GM12878 (cell line): ENCODE data around the gene PITRM1. TPM values are rescaled to one million over a fixed set of nuclear protein-coding genes. Genes with fewer than 3 reads are reported as not detected.

Experiments
- ATAC-seq: fragments of 200-7000 bp; cut with Tn5 transposase; 3 replicates; pipeline ENCODE4 v1.9.1; 2020; ENCODE audit warnings: mild to moderate bottlenecking, moderate library complexity
- BruUV-seq: library from RNA; stranded (reverse); fragments of 400-500 nt; replicated peaks from 2 replicates; lab custom pipeline; 2021; lab: Mats Ljungman, UMichigan
- CTCF ChIA-PET: fragments of 300-600 bp; sonication (Branson Sonifier 250); formaldehyde crosslinking; extraction: SDS; loops from one replicate; lab custom pipeline; 2021; ENCODE audit warnings: inconsistent platforms; lab: Yijun Ruan, JAX
- POLR2A ChIA-PET: fragments of 350-600 bp; formaldehyde crosslinking; extraction: SDS; loops from one replicate; lab custom pipeline; 2021; ENCODE audit warnings: inconsistent platforms; lab: Charles Lee
- RAD21 ChIA-PET: fragments of 300-600 bp; sonication (Branson Sonifier 250); formaldehyde crosslinking; loops from one replicate; lab custom pipeline; 2023; ENCODE audit warnings: antibody characterized with exemption; ENCODE audit not compliant: unreplicated experiment; lab: Charles Lee
- SMC1A ChIA-PET: fragments of 300-600 bp; sonication (Branson Sonifier 250); formaldehyde crosslinking; loops from one replicate; lab custom pipeline; 2023; ENCODE audit not compliant: unreplicated experiment, uncharacterized antibody; lab: Charles Lee
- DNase-seq: peaks from one replicate; pipeline ENCODE4 v3.0.0-alpha.2; 2011; ENCODE audit warnings: low read depth, low spot score
- FAIRE-seq: peaks from 3 replicates; lab custom pipeline; 2011; peaks lifted over from hg19 to GRCh38; lab: Jason Lieb, UNC
- H2AFZ ChIP-seq: 2 replicates; pipeline ENCODE4 v1.6.0; 2011; ENCODE audit warnings: low read depth, low read length, control low read depth; ENCODE audit not compliant: control insufficient read depth
- H3K27ac ChIP-seq: 2 replicates; pipeline ENCODE4 v1.5.1; 2011; ENCODE audit warnings: control low read depth; ENCODE audit not compliant: control insufficient read depth, insufficient read depth
- H3K27me3 ChIP-seq, 2 experiments: replicated peaks in 1 of 2; 2 replicates each; pipeline versions ENCODE4 v1.6.0 to v1.6.1; 2011; ENCODE audit warnings: low read length in 1 of 2; ENCODE audit not compliant: control insufficient read depth in 2 of 2, insufficient read depth in 2 of 2
- H3K36me3 ChIP-seq, 2 experiments: 2 replicates each; pipeline ENCODE4 v1.5.1; 2011; ENCODE audit warnings: low read length in 1 of 2; ENCODE audit not compliant: control insufficient read depth in 2 of 2, insufficient read depth in 2 of 2
- H3K4me1 ChIP-seq: 2 replicates; pipeline ENCODE4 v1.6.1; 2011; ENCODE audit warnings: mild to moderate bottlenecking, low read length, moderate library complexity, mixed read lengths; ENCODE audit not compliant: control insufficient read depth, insufficient read depth
- H3K4me2 ChIP-seq: 2 replicates; pipeline ENCODE4 v1.6.0; 2011; ENCODE audit warnings: control low read depth; ENCODE audit not compliant: control insufficient read depth, insufficient read depth
- H3K4me3 ChIP-seq: fragments of 200-600 bp; sonication (generic); 2 replicates; pipeline ENCODE4 v1.5.1; 2016
- H3K79me2 ChIP-seq: 2 replicates; pipeline ENCODE4 v1.6.0; 2011; ENCODE audit warnings: low read length; ENCODE audit not compliant: control insufficient read depth, insufficient read depth
- H3K9ac ChIP-seq: 2 replicates; pipeline ENCODE4 v1.8.0; 2011; ENCODE audit warnings: low read length, control low read depth, mixed read lengths; ENCODE audit not compliant: control insufficient read depth, insufficient read depth
- H3K9me3 ChIP-seq: replicated peaks from 3 replicates; pipeline ENCODE4 v1.5.1; 2011; ENCODE audit warnings: mild to moderate bottlenecking, low read length; ENCODE audit not compliant: control insufficient read depth, insufficient read depth
- H4K20me1 ChIP-seq: 2 replicates; pipeline ENCODE4 v1.6.0; 2011; ENCODE audit not compliant: control insufficient read depth, insufficient read depth
- CREB1 ChIP-seq: IDR thresholded peaks from 2 replicates; pipeline ENCODE4 v1.6.1; 2012; ENCODE audit warnings: low read depth, mild to moderate bottlenecking, inconsistent platforms
- EED ChIP-seq: sonication (generic); IDR thresholded peaks from 2 replicates; pipeline ENCODE4 v1.6.1; 2016; ENCODE audit warnings: antibody characterized with exemption, low read depth
- EP300 ChIP-seq, 2 experiments: fragments of 150-350 bp in 1 of 2; IDR thresholded peaks; 2 replicates each; pipeline ENCODE4 v1.6.1; 2011 to 2012; ENCODE audit warnings: low read depth in 2 of 2, low read length in 2 of 2, borderline replicate concordance in 1 of 2, improper control_type of control experiment in 1 of 2, inconsistent platforms in 1 of 2; ENCODE audit not compliant: control insufficient read depth in 1 of 2
- HDAC2 ChIP-seq: fragments of 200-600 bp; sonication (generic); IDR thresholded peaks from 2 replicates; pipeline ENCODE4 v1.6.1; 2017
- MEF2A ChIP-seq: IDR thresholded peaks from 2 replicates; pipeline ENCODE4 v1.6.1; 2011; ENCODE audit warnings: low read depth, mild to moderate bottlenecking, low read length, moderate library complexity; ENCODE audit not compliant: insufficient read depth
- PAX5 ChIP-seq: IDR thresholded peaks from 2 replicates; pipeline ENCODE4 v1.6.1; 2011; ENCODE audit warnings: low read depth, low read length, borderline replicate concordance
- WGBS: methylation state at CpG from one replicate; pipeline ENCODE4 v1.1.6; 2016; ENCODE audit warnings: low lambda C conversion rate; ENCODE audit not compliant: insufficient replicate concordance, insufficient coverage; ENCODE audit errors: missing lambda C conversion rate; 5-methylcytosine and 5-hydroxymethylcytosine counted together
- in situ Hi-C: fragments of 300-500 bp; cut with MboI; formaldehyde crosslinking; loops from 9 replicates; pipeline ENCODE4 v1.14.3; 2018; ENCODE audit warnings: mixed read lengths
- intact Hi-C: fragments of 100-400 bp; cut with micrococcal nuclease; formaldehyde crosslinking; loops from one replicate; pipeline ENCODE4 v1.14.2; 2022; ENCODE audit not compliant: unreplicated experiment
- polyA plus RNA-seq, 11 experiments: library from polyadenylated mRNA; depleted of rRNA in 4 of 11; unstranded in 6 of 11; stranded (reverse) in 5 of 11; fragments of >200 nt; fragmentation: Nextera tagmentation in 4 of 11; fragmentation: Illumina TruSeq in 1 of 11; extraction: Ambion mirVana in 4 of 11; extraction: Trizol in 1 of 11; gene quantifications; 1 replicate in 1 of 11; 2 replicates in 10 of 11; pipeline versions ENCODE4 v1.2.1 to v1.2.3, GENCODE V29; 2011 to 2016; ENCODE audit warnings: inconsistent platforms in 2 of 11, missing spikeins in 2 of 11, low read depth in 1 of 11
- total RNA-seq, 4 experiments: library from RNA; depleted of rRNA in 3 of 4; stranded (reverse); fragments of >200 nt in 3 of 4; fragmentation: Illumina TruSeq in 1 of 4; extraction: Trizol in 1 of 4; gene quantifications; 2 replicates each; pipeline versions ENCODE4 v1.2.1 to v1.2.3, GENCODE V29; 2013 to 2021
- TF ChIP-seq, protein P1 (sequence below): fragments of 450-650 bp; formaldehyde crosslinking; IDR thresholded peaks from 2 replicates; pipeline ENCODE4 v1.4.0; 2020; ENCODE audit warnings: mild to moderate bottlenecking, moderate library complexity
- TF ChIP-seq, protein P2 (sequence below): IDR thresholded peaks from 2 replicates; pipeline ENCODE4 v1.6.1; 2011; ENCODE audit warnings: borderline replicate concordance, low read depth, mild to moderate bottlenecking, moderate library complexity, low read length; ENCODE audit not compliant: insufficient read depth, poor library complexity, severe bottlenecking
- TF ChIP-seq, protein P3 (sequence below), 3 experiments: IDR thresholded peaks in 2 of 3; conservative IDR thresholded peaks in 1 of 3; 2 replicates each; pipeline ENCODE4 v1.5.1; 2011; ENCODE audit warnings: low read depth in 3 of 3, low read length in 3 of 3, mild to moderate bottlenecking in 3 of 3, control low read depth in 2 of 3, moderate library complexity in 2 of 3, inconsistent platforms in 1 of 3, mixed read lengths in 1 of 3; ENCODE audit not compliant: control insufficient read depth in 2 of 3, insufficient read depth in 1 of 3; ENCODE audit errors: extremely low read depth in 1 of 3
- TF ChIP-seq, protein P4 (sequence below): IDR thresholded peaks from 2 replicates; pipeline ENCODE4 v1.6.1; 2011; ENCODE audit warnings: borderline replicate concordance, low read depth, mild to moderate bottlenecking, moderate library complexity, mixed read lengths, low read length; ENCODE audit not compliant: insufficient read depth; ENCODE audit errors: extremely low read length

Gene PITRM1
- total and polyA plus RNA-seq, 10 of the 15 experiments (the other 5 are each of a cell fraction or from before 2014, with no cell fraction given) = 15.5 to 53.0 (median 45.0) TPM

DNA sequence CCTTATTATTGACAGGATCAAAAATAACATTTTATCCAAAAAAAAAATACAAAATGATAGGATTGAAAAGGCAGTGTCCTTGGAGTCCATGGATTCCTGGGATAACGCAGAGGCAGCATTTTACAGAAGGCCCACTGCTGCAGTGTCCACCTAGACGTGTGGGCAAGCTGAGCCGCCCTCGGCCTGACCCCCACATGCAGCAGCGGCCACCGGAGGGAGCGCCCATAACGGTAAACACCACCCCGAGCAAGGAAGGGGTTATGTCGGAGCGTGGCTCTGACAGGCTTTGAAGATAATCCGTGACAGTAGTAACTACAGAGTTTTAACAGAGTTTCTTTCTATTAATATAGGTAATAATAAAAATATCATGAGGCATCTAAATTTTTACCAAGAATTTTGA lies 45.3 kb upstream of the PITRM1 start:
- Histone ChIP-seq H3K4me3 (no peak overlapping the region), H3K36me3 (no peaks in the 10 kb centered on the region), H3K79me2 (no peaks in the 10 kb centered on the region), H4K20me1 (no peaks in the 10 kb centered on the region), H3K9ac (no peak overlapping the region), H3K4me1 (no peaks in the 10 kb centered on the region), H3K27ac (no peak overlapping the region), H3K4me2 (no peak overlapping the region), H3K27me3 (peaks cover 0 to 1% of the 10 kb centered on the region in 2 experiments; a peak in 2 of 4 replicates), H2AFZ (no peak overlapping the region), H3K9me3 (no peaks in the 10 kb centered on the region)
- in situ Hi-C loops = no loop called here
- TF ChIP-seq HDAC2 (no peak), MEF2A (no peak), PAX5 (no peak), CREB1 (no peak), EED (no peak), EP300 (IDR thresholded peaks at IDR 0.05; ENCODE audit: borderline replicate concordance in 1 of 2, control insufficient read depth in 1 of 2, low read depth in 2 of 2, low read length in 2 of 2) (no peak)
- TF ChIP-seq, protein P1, sequence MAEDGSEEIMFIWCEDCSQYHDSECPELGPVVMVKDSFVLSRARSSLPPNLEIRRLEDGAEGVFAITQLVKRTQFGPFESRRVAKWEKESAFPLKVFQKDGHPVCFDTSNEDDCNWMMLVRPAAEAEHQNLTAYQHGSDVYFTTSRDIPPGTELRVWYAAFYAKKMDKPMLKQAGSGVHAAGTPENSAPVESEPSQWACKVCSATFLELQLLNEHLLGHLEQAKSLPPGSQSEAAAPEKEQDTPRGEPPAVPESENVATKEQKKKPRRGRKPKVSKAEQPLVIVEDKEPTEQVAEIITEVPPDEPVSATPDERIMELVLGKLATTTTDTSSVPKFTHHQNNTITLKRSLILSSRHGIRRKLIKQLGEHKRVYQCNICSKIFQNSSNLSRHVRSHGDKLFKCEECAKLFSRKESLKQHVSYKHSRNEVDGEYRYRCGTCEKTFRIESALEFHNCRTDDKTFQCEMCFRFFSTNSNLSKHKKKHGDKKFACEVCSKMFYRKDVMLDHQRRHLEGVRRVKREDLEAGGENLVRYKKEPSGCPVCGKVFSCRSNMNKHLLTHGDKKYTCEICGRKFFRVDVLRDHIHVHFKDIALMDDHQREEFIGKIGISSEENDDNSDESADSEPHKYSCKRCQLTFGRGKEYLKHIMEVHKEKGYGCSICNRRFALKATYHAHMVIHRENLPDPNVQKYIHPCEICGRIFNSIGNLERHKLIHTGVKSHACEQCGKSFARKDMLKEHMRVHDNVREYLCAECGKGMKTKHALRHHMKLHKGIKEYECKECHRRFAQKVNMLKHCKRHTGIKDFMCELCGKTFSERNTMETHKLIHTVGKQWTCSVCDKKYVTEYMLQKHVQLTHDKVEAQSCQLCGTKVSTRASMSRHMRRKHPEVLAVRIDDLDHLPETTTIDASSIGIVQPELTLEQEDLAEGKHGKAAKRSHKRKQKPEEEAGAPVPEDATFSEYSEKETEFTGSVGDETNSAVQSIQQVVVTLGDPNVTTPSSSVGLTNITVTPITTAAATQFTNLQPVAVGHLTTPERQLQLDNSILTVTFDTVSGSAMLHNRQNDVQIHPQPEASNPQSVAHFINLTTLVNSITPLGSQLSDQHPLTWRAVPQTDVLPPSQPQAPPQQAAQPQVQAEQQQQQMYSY (CRISPR knock-in tag) = no peak
- TF ChIP-seq, protein P2, sequence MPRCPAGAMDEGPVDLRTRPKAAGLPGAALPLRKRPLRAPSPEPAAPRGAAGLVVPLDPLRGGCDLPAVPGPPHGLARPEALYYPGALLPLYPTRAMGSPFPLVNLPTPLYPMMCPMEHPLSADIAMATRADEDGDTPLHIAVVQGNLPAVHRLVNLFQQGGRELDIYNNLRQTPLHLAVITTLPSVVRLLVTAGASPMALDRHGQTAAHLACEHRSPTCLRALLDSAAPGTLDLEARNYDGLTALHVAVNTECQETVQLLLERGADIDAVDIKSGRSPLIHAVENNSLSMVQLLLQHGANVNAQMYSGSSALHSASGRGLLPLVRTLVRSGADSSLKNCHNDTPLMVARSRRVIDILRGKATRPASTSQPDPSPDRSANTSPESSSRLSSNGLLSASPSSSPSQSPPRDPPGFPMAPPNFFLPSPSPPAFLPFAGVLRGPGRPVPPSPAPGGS = no peak
- TF ChIP-seq, protein P3, sequence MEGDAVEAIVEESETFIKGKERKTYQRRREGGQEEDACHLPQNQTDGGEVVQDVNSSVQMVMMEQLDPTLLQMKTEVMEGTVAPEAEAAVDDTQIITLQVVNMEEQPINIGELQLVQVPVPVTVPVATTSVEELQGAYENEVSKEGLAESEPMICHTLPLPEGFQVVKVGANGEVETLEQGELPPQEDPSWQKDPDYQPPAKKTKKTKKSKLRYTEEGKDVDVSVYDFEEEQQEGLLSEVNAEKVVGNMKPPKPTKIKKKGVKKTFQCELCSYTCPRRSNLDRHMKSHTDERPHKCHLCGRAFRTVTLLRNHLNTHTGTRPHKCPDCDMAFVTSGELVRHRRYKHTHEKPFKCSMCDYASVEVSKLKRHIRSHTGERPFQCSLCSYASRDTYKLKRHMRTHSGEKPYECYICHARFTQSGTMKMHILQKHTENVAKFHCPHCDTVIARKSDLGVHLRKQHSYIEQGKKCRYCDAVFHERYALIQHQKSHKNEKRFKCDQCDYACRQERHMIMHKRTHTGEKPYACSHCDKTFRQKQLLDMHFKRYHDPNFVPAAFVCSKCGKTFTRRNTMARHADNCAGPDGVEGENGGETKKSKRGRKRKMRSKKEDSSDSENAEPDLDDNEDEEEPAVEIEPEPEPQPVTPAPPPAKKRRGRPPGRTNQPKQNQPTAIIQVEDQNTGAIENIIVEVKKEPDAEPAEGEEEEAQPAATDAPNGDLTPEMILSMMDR (IDR thresholded peaks at IDR 0.05 in 2 of 3, conservative IDR thresholded peaks at IDR 0.05 in 1 of 3; ENCODE audit: control insufficient read depth in 2 of 3, extremely low read depth in 1 of 3, insufficient read depth in 1 of 3, low read depth in 3 of 3, low read length in 3 of 3) = no peak
- TF ChIP-seq, protein P4, sequence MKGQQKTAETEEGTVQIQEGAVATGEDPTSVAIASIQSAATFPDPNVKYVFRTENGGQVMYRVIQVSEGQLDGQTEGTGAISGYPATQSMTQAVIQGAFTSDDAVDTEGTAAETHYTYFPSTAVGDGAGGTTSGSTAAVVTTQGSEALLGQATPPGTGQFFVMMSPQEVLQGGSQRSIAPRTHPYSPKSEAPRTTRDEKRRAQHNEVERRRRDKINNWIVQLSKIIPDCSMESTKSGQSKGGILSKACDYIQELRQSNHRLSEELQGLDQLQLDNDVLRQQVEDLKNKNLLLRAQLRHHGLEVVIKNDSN = no peak
- FAIRE-seq (no peak), ATAC-seq (no peak), DNase-seq (no peak)
- ChIA-PET RAD21 (no interaction called here), POLR2A (no interaction called here), CTCF (no interaction called here), SMC1A (no interaction called here)
- WGBS = 50% methylated on average over 12 of the region's 12 CpGs
- BruUV-seq = no TSS peak
- intact Hi-C loops = no loop called here
